Liver (tissue), 9 donors: ENCODE data around the gene DOCK2. TPM values are rescaled to one million over a fixed set of nuclear protein-coding genes. Genes with fewer than 3 reads are reported as not detected.

Source experiments
- DNase-seq: peaks from one replicate; pipeline ENCODE4 v3.0.0-alpha.2; 2017; ENCODE audit warnings: low spot score
- H3K27ac ChIP-seq, 2 donors: one replicate each; pipeline ENCODE4 v1.7.0; 2013; ENCODE audit warnings: inconsistent platforms in 2 of 2, low read length in 2 of 2, control low read depth in 1 of 2, low read depth in 1 of 2, mild to moderate bottlenecking in 1 of 2
- H3K27me3 ChIP-seq, 4 donors: one replicate each; pipeline versions ENCODE4 v1.6.1 to v1.7.0; 2013; ENCODE audit warnings: low read length in 3 of 4, inconsistent platforms in 1 of 4, mild to moderate bottlenecking in 1 of 4, moderate library complexity in 1 of 4; ENCODE audit not compliant: control insufficient read depth in 4 of 4, insufficient read depth in 4 of 4
- H3K36me3 ChIP-seq, 4 donors: one replicate each; pipeline versions ENCODE4 v1.6.1 to v1.7.0; 2013; ENCODE audit warnings: low read length in 3 of 4, mild to moderate bottlenecking in 3 of 4, low read depth in 1 of 4, moderate library complexity in 1 of 4; ENCODE audit not compliant: control insufficient read depth in 4 of 4, insufficient read depth in 3 of 4
- H3K4me1 ChIP-seq, 4 donors: one replicate each; pipeline versions ENCODE4 v1.6.1 to v1.7.0; 2013; ENCODE audit warnings: low read length in 3 of 4, mild to moderate bottlenecking in 3 of 4, moderate library complexity in 1 of 4; ENCODE audit not compliant: control insufficient read depth in 4 of 4, insufficient read depth in 4 of 4
- H3K4me3 ChIP-seq, 3 donors: one replicate each; pipeline versions ENCODE4 v1.6.1 to v1.7.0; 2013; ENCODE audit warnings: low read length in 3 of 3, control low read depth in 1 of 3, low read depth in 1 of 3, mild to moderate bottlenecking in 1 of 3
- H3K9ac ChIP-seq, 2 donors: one replicate each; pipeline ENCODE4 v1.7.0; 2013; ENCODE audit warnings: low read length in 2 of 2, mild to moderate bottlenecking in 2 of 2, moderate library complexity in 2 of 2, control low read depth in 1 of 2, low read depth in 1 of 2
- H3K9me3 ChIP-seq, 4 donors: one replicate each; pipeline versions ENCODE4 v1.6.1 to v1.7.0; 2013; ENCODE audit warnings: low read length in 3 of 4; ENCODE audit not compliant: control insufficient read depth in 4 of 4
- ATF3 ChIP-seq: IDR thresholded peaks from 2 replicates; pipeline ENCODE4 v1.6.1; 2016; ENCODE audit warnings: antibody characterized with exemption
- CTCF ChIP-seq: fragments of 150-350 bp; IDR thresholded peaks from 2 replicates; pipeline ENCODE4 v1.5.1; 2017; ENCODE audit warnings: improper control_type of control experiment, low read depth, low read length; ENCODE audit not compliant: missing input control
- EGR1 ChIP-seq, 2 donors: IDR thresholded peaks; 2 replicates each; pipeline ENCODE4 v1.6.1; 2016 to 2018; ENCODE audit warnings: antibody characterized with exemption in 2 of 2, low read depth in 2 of 2
- FOXA1 ChIP-seq: IDR thresholded peaks from 2 replicates; pipeline ENCODE4 v1.6.1; 2016; ENCODE audit warnings: antibody characterized with exemption
- FOXA2 ChIP-seq: IDR thresholded peaks from 2 replicates; pipeline ENCODE4 v1.6.1; 2016; ENCODE audit warnings: antibody characterized with exemption
- GABPA ChIP-seq, 2 donors: IDR thresholded peaks in 1 of 2; conservative IDR thresholded peaks in 1 of 2; 2 replicates each; pipeline ENCODE4 v1.6.1; 2016; ENCODE audit warnings: antibody characterized with exemption in 2 of 2, mild to moderate bottlenecking in 1 of 2, moderate library complexity in 1 of 2
- HNF4A ChIP-seq, 2 donors: conservative IDR thresholded peaks; 2 replicates each; pipeline ENCODE4 v1.6.1; 2016; ENCODE audit warnings: antibody characterized with exemption in 2 of 2, mild to moderate bottlenecking in 2 of 2
- HNF4G ChIP-seq: IDR thresholded peaks from 2 replicates; pipeline ENCODE4 v1.6.1; 2016; ENCODE audit warnings: antibody characterized with exemption
- JUND ChIP-seq, 2 donors: IDR thresholded peaks; 2 replicates each; pipeline ENCODE4 v1.6.1; 2016; ENCODE audit warnings: antibody characterized with exemption in 2 of 2
- NR2F2 ChIP-seq: IDR thresholded peaks from 2 replicates; pipeline ENCODE4 v1.6.1; 2016; ENCODE audit warnings: antibody characterized with exemption
- RAD21 ChIP-seq, 2 donors: IDR thresholded peaks; 2 replicates each; pipeline ENCODE4 v1.6.1; 2016; ENCODE audit warnings: antibody characterized with exemption in 2 of 2, mild to moderate bottlenecking in 2 of 2
- RXRA ChIP-seq, 2 donors: IDR thresholded peaks; 2 replicates each; pipeline ENCODE4 v1.6.1; 2017 to 2018; ENCODE audit warnings: antibody characterized with exemption in 2 of 2, mild to moderate bottlenecking in 1 of 2
- SP1 ChIP-seq: IDR thresholded peaks from 2 replicates; pipeline ENCODE4 v1.6.1; 2018; ENCODE audit warnings: antibody characterized with exemption, mild to moderate bottlenecking
- TAF1 ChIP-seq: conservative IDR thresholded peaks from 2 replicates; pipeline ENCODE4 v1.6.1; 2016; ENCODE audit warnings: antibody characterized with exemption, mild to moderate bottlenecking
- YY1 ChIP-seq: IDR thresholded peaks from 2 replicates; pipeline ENCODE4 v1.6.1; 2016; ENCODE audit warnings: antibody characterized with exemption, mild to moderate bottlenecking
- WGBS: extraction: QIAGEN DNeasy Blood & Tissue Kit; methylation state at CpG from one replicate; pipeline ENCODE4 v1.1.7; 2013; 5-methylcytosine and 5-hydroxymethylcytosine counted together
- polyA plus RNA-seq, 2 donors: library from polyadenylated mRNA; stranded (reverse) in 1 of 2; unstranded in 1 of 2; fragments of 200-250 nt in 1 of 2; fragments of >200 nt in 1 of 2; fragmentation: Nextera tagmentation in 1 of 2; extraction: Ambion mirVana in 1 of 2; gene quantifications; one replicate each; pipeline versions ENCODE4 v1.2.1 to v1.2.3, GENCODE V29; 2013 to 2015
- total RNA-seq, 2 donors: library from RNA; depleted of rRNA; stranded (reverse); fragments of >200 nt; gene quantifications; one replicate each; pipeline ENCODE4 v1.2.3, GENCODE V29; 2014
- TF ChIP-seq, protein P1 (sequence below): IDR thresholded peaks from 2 replicates; pipeline ENCODE4 v1.6.1; 2016; ENCODE audit warnings: antibody characterized with exemption
- TF ChIP-seq, protein P2 (sequence below): IDR thresholded peaks from 2 replicates; pipeline ENCODE4 v1.6.1; 2016; ENCODE audit warnings: antibody characterized with exemption, mild to moderate bottlenecking
- TF ChIP-seq, protein P3 (sequence below): IDR thresholded peaks from 2 replicates; pipeline ENCODE4 v1.6.1; 2016; ENCODE audit warnings: antibody characterized with exemption
- donor health status: healthy.
- donor health status: healthy.
- donor health status: healthy.
- donor health status: healthy.
- donor health status: healthy.

DOCK2 gene
- total and polyA plus RNA-seq, 4 donors, result 2.3 to 26.6 (median 8.2) TPM

DNA sequence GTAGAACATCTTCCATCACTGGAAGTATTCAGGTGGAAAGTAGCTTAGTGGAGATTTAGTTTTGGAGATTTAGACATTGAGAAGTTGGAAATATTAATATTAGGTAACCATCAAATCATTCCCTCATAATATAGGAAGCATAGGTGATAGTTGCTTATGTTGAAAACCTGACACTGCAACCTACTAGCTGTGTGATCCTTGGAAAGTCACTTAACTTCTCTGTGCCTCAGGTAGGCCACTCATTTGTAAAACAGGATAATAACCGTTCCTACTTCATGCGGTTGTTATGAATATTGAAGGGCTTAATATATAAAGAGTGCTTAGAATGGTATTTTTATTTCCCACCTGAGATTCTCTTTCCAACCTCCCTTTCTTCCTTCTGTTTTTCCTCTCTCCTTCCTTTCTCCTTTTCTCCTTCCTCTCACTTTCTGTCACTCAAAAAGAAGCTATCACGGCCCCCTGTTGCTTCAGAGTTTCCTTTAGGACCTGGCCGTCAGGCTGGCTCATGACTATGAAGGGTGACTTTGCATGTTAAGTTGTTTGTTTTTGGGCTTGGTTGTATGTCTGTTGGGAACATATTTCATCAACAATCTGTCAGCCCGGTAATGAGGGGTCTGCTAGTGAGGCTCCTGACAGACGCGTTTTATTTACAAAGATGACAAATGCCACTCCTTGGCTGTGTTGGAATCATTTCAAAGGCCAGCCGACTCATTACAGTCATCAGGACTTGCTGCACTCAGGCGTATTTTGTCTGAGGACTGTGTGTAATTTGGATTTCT lies 31.0 kb downstream of the DOCK2 start (continued):
- TF ChIP-seq NR2F2, result no peak
- no peak for TF ChIP-seq FOXA1
- TF ChIP-seq, protein P1, sequence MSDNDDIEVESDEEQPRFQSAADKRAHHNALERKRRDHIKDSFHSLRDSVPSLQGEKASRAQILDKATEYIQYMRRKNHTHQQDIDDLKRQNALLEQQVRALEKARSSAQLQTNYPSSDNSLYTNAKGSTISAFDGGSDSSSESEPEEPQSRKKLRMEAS, result no peak
- no peak for TF ChIP-seq HNF4A (conservative IDR thresholded peaks at IDR 0.05)
- TF ChIP-seq HNF4G, result no peak
- TF ChIP-seq GABPA (IDR thresholded peaks at IDR 0.05 in 1 of 2, conservative IDR thresholded peaks at IDR 0.05 in 1 of 2), result no peak
- TF ChIP-seq TAF1, result no peak

GRCh38 chr5:169668732-169669131 lies 31.7 kb downstream of the DOCK2 start:
- TF ChIP-seq GABPA (IDR thresholded peaks at IDR 0.05 in 1 of 2, conservative IDR thresholded peaks at IDR 0.05 in 1 of 2), result no peak
- no peak for TF ChIP-seq YY1
- TF ChIP-seq FOXA1, result no peak
- no peak for TF ChIP-seq RXRA (IDR thresholded peaks at IDR 0.05)
- no peaks in the 10 kb centered on the region for H3K9me3 ChIP-seq
- no peaks in the 10 kb centered on the region for H3K4me1 ChIP-seq
- no peaks in the 10 kb centered on the region for H3K27me3 ChIP-seq
- H3K4me3 ChIP-seq, result no peak overlapping the region
- H3K36me3 ChIP-seq, result no peaks in the 10 kb centered on the region
- no peak overlapping the region for H3K27ac ChIP-seq
- no peak for DNase-seq
- 55% methylated on average over 4 of the region's 4 CpGs for WGBS
- no peak overlapping the region for H3K9ac ChIP-seq

DNA sequence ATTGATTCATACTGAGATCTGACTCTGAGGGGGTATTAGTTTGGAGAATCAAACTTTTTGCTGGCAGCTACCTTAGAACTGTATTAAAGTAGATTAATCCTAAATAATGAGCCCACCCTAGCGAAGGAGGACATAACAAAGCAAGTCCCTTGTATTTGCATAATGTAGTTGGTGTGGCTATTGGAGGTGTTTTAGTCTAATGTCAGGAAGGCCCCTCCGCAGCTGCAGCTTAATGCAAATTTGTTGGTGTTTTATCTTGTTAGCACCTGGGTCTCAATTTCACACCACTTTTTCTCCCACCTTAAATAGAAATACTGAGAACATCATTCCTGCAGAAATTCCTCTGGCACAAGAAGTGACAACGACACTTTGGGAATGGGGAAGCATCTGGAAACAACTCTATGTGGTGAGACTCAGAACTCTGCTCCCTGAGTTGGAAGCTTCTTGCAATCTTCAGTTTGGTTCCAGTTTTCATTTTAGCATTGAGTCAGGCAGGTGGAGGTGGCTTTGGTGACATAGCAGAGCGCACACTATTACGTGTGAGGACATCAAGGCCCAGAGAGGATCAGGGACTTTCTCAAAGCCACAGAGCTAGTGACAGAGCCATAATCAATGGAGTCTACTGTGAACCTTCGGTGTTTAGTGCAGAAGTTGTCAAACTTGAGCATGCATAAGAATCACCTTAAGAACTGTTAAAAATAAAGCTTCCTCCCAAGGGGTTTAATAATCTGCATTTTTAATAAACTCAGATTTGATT lies 33.9 kb downstream of the DOCK2 start:
- Histone ChIP-seq H3K27me3 (no peaks in the 10 kb centered on the region), H3K9me3 (no peaks in the 10 kb centered on the region), H3K4me1 (no peaks in the 10 kb centered on the region), H3K9ac (no peak overlapping the region), H3K4me3 (no peak overlapping the region), H3K36me3 (no peaks in the 10 kb centered on the region), H3K27ac (no peak overlapping the region)
- TF ChIP-seq EGR1 (IDR thresholded peaks at IDR 0.05; ENCODE audit: low read depth in 2 of 2), result no peak
- TF ChIP-seq, protein P2, sequence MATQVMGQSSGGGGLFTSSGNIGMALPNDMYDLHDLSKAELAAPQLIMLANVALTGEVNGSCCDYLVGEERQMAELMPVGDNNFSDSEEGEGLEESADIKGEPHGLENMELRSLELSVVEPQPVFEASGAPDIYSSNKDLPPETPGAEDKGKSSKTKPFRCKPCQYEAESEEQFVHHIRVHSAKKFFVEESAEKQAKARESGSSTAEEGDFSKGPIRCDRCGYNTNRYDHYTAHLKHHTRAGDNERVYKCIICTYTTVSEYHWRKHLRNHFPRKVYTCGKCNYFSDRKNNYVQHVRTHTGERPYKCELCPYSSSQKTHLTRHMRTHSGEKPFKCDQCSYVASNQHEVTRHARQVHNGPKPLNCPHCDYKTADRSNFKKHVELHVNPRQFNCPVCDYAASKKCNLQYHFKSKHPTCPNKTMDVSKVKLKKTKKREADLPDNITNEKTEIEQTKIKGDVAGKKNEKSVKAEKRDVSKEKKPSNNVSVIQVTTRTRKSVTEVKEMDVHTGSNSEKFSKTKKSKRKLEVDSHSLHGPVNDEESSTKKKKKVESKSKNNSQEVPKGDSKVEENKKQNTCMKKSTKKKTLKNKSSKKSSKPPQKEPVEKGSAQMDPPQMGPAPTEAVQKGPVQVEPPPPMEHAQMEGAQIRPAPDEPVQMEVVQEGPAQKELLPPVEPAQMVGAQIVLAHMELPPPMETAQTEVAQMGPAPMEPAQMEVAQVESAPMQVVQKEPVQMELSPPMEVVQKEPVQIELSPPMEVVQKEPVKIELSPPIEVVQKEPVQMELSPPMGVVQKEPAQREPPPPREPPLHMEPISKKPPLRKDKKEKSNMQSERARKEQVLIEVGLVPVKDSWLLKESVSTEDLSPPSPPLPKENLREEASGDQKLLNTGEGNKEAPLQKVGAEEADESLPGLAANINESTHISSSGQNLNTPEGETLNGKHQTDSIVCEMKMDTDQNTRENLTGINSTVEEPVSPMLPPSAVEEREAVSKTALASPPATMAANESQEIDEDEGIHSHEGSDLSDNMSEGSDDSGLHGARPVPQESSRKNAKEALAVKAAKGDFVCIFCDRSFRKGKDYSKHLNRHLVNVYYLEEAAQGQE, result no peak
- TF ChIP-seq YY1, result no peak
- TF ChIP-seq, protein P3, sequence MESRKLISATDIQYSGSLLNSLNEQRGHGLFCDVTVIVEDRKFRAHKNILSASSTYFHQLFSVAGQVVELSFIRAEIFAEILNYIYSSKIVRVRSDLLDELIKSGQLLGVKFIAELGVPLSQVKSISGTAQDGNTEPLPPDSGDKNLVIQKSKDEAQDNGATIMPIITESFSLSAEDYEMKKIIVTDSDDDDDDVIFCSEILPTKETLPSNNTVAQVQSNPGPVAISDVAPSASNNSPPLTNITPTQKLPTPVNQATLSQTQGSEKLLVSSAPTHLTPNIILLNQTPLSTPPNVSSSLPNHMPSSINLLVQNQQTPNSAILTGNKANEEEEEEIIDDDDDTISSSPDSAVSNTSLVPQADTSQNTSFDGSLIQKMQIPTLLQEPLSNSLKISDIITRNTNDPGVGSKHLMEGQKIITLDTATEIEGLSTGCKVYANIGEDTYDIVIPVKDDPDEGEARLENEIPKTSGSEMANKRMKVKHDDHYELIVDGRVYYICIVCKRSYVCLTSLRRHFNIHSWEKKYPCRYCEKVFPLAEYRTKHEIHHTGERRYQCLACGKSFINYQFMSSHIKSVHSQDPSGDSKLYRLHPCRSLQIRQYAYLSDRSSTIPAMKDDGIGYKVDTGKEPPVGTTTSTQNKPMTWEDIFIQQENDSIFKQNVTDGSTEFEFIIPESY, result no peak
- TF ChIP-seq GABPA (IDR thresholded peaks at IDR 0.05 in 1 of 2, conservative IDR thresholded peaks at IDR 0.05 in 1 of 2), result no peak
- no peak for TF ChIP-seq RAD21 (IDR thresholded peaks at IDR 0.05)
- TF ChIP-seq SP1, result no peak
- no peak for TF ChIP-seq FOXA1
- TF ChIP-seq, protein P1, result no peak
- no peak for TF ChIP-seq CTCF
- TF ChIP-seq HNF4A (conservative IDR thresholded peaks at IDR 0.05), result no peak
- TF ChIP-seq JUND (IDR thresholded peaks at IDR 0.05), result no peak
- TF ChIP-seq ATF3, result no peak
- no peak for TF ChIP-seq TAF1
- TF ChIP-seq RXRA (IDR thresholded peaks at IDR 0.05), result no peak
- TF ChIP-seq NR2F2, result no peak
- TF ChIP-seq HNF4G, result no peak
- TF ChIP-seq FOXA2, result no peak
- DNase-seq, result no peak
- WGBS, result 70% methylated on average over 6 of the region's 6 CpGs
